HepG2 (cell line): ENCODE measurements around the gene GFER. TPM values are rescaled to one million over a fixed set of nuclear protein-coding genes. Genes with fewer than 3 reads are reported as not detected.

Experiments
- ATAC-seq: fragments of 200-7000 bp; cut with Tn5 transposase; 3 replicates; pipeline ENCODE4 v1.9.1; 2020; ENCODE audit warnings: mild to moderate bottlenecking, moderate library complexity
- BruUV-seq: library from RNA; stranded (reverse); fragments of 400-500 nt; replicated peaks from 2 replicates; lab custom pipeline; 2021; lab: Mats Ljungman, UMichigan
- CTCF ChIA-PET: fragments of 300-600 bp; formaldehyde crosslinking; extraction: SDS; loops from one replicate; lab custom pipeline; 2021; ENCODE audit warnings: low total read pairs, inconsistent platforms, low intra/inter-chr PET ratio; lab: Yijun Ruan, JAX
- POLR2A ChIA-PET: fragments of 350-600 bp; sonication (Branson Sonifier 250); formaldehyde crosslinking; loops from one replicate; lab custom pipeline; 2020; ENCODE audit warnings: antibody characterized with exemption, inconsistent platforms; lab: Yijun Ruan, JAX
- DNase-seq: peaks from one replicate; pipeline ENCODE4 v3.0.0-alpha.2; 2015; ENCODE audit warnings: low spot score
- FAIRE-seq: peaks from 3 replicates; lab custom pipeline; 2011; peaks lifted over from hg19 to GRCh38; lab: Jason Lieb, UNC
- H2AFZ ChIP-seq: one replicate; pipeline ENCODE4 v1.6.1; 2011; ENCODE audit warnings: low read length, inconsistent platforms
- H3K27ac ChIP-seq: fragments of 300-600 bp; 3 replicates; pipeline ENCODE4 v1.8.0; 2011; ENCODE audit warnings: mixed run types, mild to moderate bottlenecking, mixed read lengths, low read length, inconsistent platforms; ENCODE audit not compliant: insufficient read depth; ENCODE audit errors: extremely low read length
- H3K27me3 ChIP-seq, 2 experiments: fragments of 200-600 bp in 1 of 2; 2 replicates in 1 of 2; 3 replicates in 1 of 2; pipeline versions ENCODE4 v1.6.0 to v1.8.0; 2011; ENCODE audit warnings: low read length in 2 of 2, mild to moderate bottlenecking in 2 of 2, moderate library complexity in 2 of 2, inconsistent platforms in 1 of 2; ENCODE audit not compliant: insufficient read depth in 2 of 2, control insufficient read depth in 1 of 2
- H3K36me3 ChIP-seq, 2 experiments: fragments of 200-600 bp in 1 of 2; replicated peaks in 1 of 2; 2 replicates in 1 of 2; 3 replicates in 1 of 2; pipeline versions ENCODE4 v1.5.1 to v1.8.0; 2011; ENCODE audit warnings: low read length in 2 of 2, inconsistent platforms in 1 of 2; ENCODE audit not compliant: insufficient read depth in 2 of 2, control insufficient read depth in 1 of 2
- H3K4me1 ChIP-seq: 2 replicates; pipeline ENCODE4 v1.5.1; 2012; ENCODE audit warnings: low read length, inconsistent platforms; ENCODE audit not compliant: insufficient read depth
- H3K4me2 ChIP-seq: 2 replicates; pipeline ENCODE4 v1.6.0; 2011; ENCODE audit warnings: low read depth, low read length, inconsistent platforms
- H3K4me3 ChIP-seq, 3 experiments: fragments of 200-600 bp in 1 of 3; sonication (generic), shearing (Covaris generic) in 1 of 3; replicated peaks in 1 of 3; 2 replicates each; pipeline ENCODE4 v1.5.1; 2011 to 2016; ENCODE audit warnings: low read length in 3 of 3, inconsistent platforms in 2 of 3, low read depth in 2 of 3, mild to moderate bottlenecking in 2 of 3, control low read depth in 1 of 3, mixed read lengths in 1 of 3; ENCODE audit not compliant: insufficient read depth in 1 of 3
- H3K79me2 ChIP-seq: one replicate; pipeline ENCODE4 v1.6.1; 2011; ENCODE audit warnings: low read length, inconsistent platforms; ENCODE audit not compliant: insufficient read depth
- H3K9ac ChIP-seq: 2 replicates; pipeline ENCODE4 v1.6.0; 2011; ENCODE audit warnings: mild to moderate bottlenecking, low read depth, low read length, inconsistent platforms; ENCODE audit not compliant: insufficient read depth
- H3K9me3 ChIP-seq: 2 replicates; pipeline ENCODE4 v1.5.1; 2012; ENCODE audit warnings: mild to moderate bottlenecking, low read length
- H4K20me1 ChIP-seq: 2 replicates; pipeline ENCODE4 v1.6.0; 2011; ENCODE audit warnings: inconsistent platforms, mild to moderate bottlenecking, low read length, moderate library complexity; ENCODE audit not compliant: insufficient read depth
- AGO2 ChIP-seq: fragments of 200-400 bp; formaldehyde crosslinking; optimal IDR thresholded peaks from 2 replicates; pipeline ENCODE3; 2017; ENCODE audit warnings: mild to moderate bottlenecking, low read depth, low read length, moderate library complexity
- CAMTA2 ChIP-seq: sonication (generic); formaldehyde crosslinking; IDR thresholded peaks from 2 replicates; pipeline ENCODE4 v1.4.0; 2020; ENCODE audit warnings: mild to moderate bottlenecking, missing genetic modification reagents, borderline replicate concordance
- DPF2 ChIP-seq: sonication (generic); formaldehyde crosslinking; IDR thresholded peaks from 2 replicates; pipeline ENCODE4 v1.4.0; 2020; ENCODE audit warnings: mild to moderate bottlenecking, low read depth, missing genetic modification reagents, borderline replicate concordance
- HNF4A ChIP-seq: sonication (generic); formaldehyde crosslinking; IDR thresholded peaks from 2 replicates; pipeline ENCODE4 v1.4.0; 2020; ENCODE audit warnings: missing genetic modification reagents
- MED8 ChIP-seq: sonication (generic); formaldehyde crosslinking; IDR thresholded peaks from 2 replicates; pipeline ENCODE4 v1.8.1; 2023; ENCODE audit warnings: mild to moderate bottlenecking, missing genetic modification reagents; ENCODE audit not compliant: insufficient replicate concordance
- NR0B2 ChIP-seq: sonication (generic); formaldehyde crosslinking; IDR thresholded peaks from 2 replicates; pipeline ENCODE4 v1.4.0; 2020; ENCODE audit warnings: mild to moderate bottlenecking, missing genetic modification reagents
- RBFOX2 ChIP-seq: fragments of 200-400 bp; formaldehyde crosslinking; IDR thresholded peaks from 2 replicates; pipeline ENCODE4 v1.6.1; 2017; ENCODE audit warnings: low read depth, mild to moderate bottlenecking, low read length
- RBM22 ChIP-seq: fragments of 200-400 bp; formaldehyde crosslinking; optimal IDR thresholded peaks from 2 replicates; pipeline ENCODE3; 2017; ENCODE audit warnings: mild to moderate bottlenecking, low read length, moderate library complexity
- SAP130 ChIP-seq: IDR thresholded peaks from 2 replicates; pipeline ENCODE4 v1.6.1; 2016; ENCODE audit warnings: low read depth
- SOX6 ChIP-seq, 2 experiments: fragments of 450-650 bp in 1 of 2; sonication (generic) in 1 of 2; formaldehyde crosslinking in 1 of 2; IDR thresholded peaks; 2 replicates each; pipeline versions ENCODE4 v1.4.0 to v1.6.1; 2017 to 2020; ENCODE audit warnings: antibody characterized with exemption in 1 of 2, mild to moderate bottlenecking in 1 of 2, missing genetic modification reagents in 1 of 2
- TFDP1 ChIP-seq: IDR thresholded peaks from 2 replicates; pipeline ENCODE4 v1.6.1; 2016; ENCODE audit warnings: missing compliant biosample characterization, missing genetic modification reagents, borderline replicate concordance
- ZC3H4 ChIP-seq: sonication (generic); formaldehyde crosslinking; IDR thresholded peaks from 2 replicates; pipeline ENCODE4 v1.4.0; 2020; ENCODE audit warnings: missing genetic modification reagents, borderline replicate concordance
- ZNF232 ChIP-seq: sonication (generic); formaldehyde crosslinking; IDR thresholded peaks from 2 replicates; pipeline ENCODE4 v1.4.0; 2020; ENCODE audit warnings: missing genetic modification reagents, borderline replicate concordance
- ZNF569 ChIP-seq: sonication (generic); formaldehyde crosslinking; IDR thresholded peaks from 2 replicates; pipeline ENCODE4 v1.5.0; 2020; ENCODE audit warnings: mild to moderate bottlenecking, missing genetic modification reagents, moderate library complexity, borderline replicate concordance
- WGBS: methylation state at CpG from one replicate; pipeline ENCODE4 v1.1.6; 2017; ENCODE audit warnings: low lambda C conversion rate; 5-methylcytosine and 5-hydroxymethylcytosine counted together
- in situ Hi-C: cut with HindIII; loops from 2 replicates; pipeline ENCODE4 v1.10.0; 2017; ENCODE audit warnings: low pct_unique_long_range_greater_than_20kb; ENCODE audit not compliant: extremely low pct_ligation_motif_present
- intact Hi-C: fragments of 100-400 bp; cut with micrococcal nuclease; formaldehyde crosslinking; loops from one replicate; pipeline ENCODE4 v1.10.0; 2022; ENCODE audit not compliant: unreplicated experiment
- polyA plus RNA-seq, 8 experiments: library from polyadenylated mRNA; depleted of rRNA in 3 of 8; stranded (reverse) in 7 of 8; unstranded in 1 of 8; fragments of >200 nt; fragmentation: Illumina TruSeq in 4 of 8; extraction: Trizol in 4 of 8; gene quantifications; 2 replicates each; pipeline versions ENCODE4 v1.2.1 to v1.2.3, GENCODE V29; 2011 to 2016; ENCODE audit warnings: low read depth in 4 of 8, missing spikeins in 1 of 8, mixed read lengths in 1 of 8; ENCODE audit not compliant: insufficient read depth in 1 of 8
- total RNA-seq, 5 experiments: library from RNA; depleted of rRNA; stranded (reverse); fragments of >200 nt; fragmentation: Illumina TruSeq; extraction: Trizol; gene quantifications; 2 replicates each; pipeline ENCODE4 v1.2.3, GENCODE V29; 2016; ENCODE audit warnings: low read depth in 1 of 5

The GFER gene
- total and polyA plus RNA-seq, 2 of the 13 experiments (the other 11 are each of a cell fraction or from before 2014, with no cell fraction given), result 28.6 to 71.7 TPM

- POLR2A ChIA-PET, result interaction anchor here (1.0 to 2.7 kb wide), 2 partner anchors 23 to 168 kb away, joined by 3 to 8 read pairs; partner anchors contain the start of genes RPS2 and TRAF7
- intact Hi-C loops, result no loop called here
Measured at GRCh38 chr16:1987198-1987597, 3.2 kb downstream of the GFER start.

GRCh38 chr16:1989209-1990100 is 5.5 kb downstream of the GFER start, which contains the start of gene SYNGR3:
Gene SYNGR3 (plus strand): TSS chr16:1989970. CDS start chr16:1990103, 133 bp downstream.
- no peak within 1 kb of the TSS for H2AFZ ChIP-seq
- in situ Hi-C loops (no loop called here), intact Hi-C loops (no loop called here)
- peak within 1 kb of the TSS; percentile 95 for H3K4me2 ChIP-seq
- ChIA-PET POLR2A (interaction anchor here (0.8 to 2.0 kb wide), 5 partner anchors 14 to 166 kb away, joined by 3 to 13 read pairs (median 5); partner anchors contain the start of genes RPS2 and TRAF7), CTCF (interaction anchor here (0.6 kb wide), 1 partner anchor 14 kb away, joined by 3 read pairs; no protein-coding TSS in a partner anchor)
- H3K9me3 ChIP-seq, result no peaks in the 10 kb centered on the region
- peak; percentile 4 for ATAC-seq
- WGBS, result no CpG with 5 or more reads among the region's 67 CpGs
- no peak for FAIRE-seq
- BruUV-seq, result no TSS peak
- peak within 1 kb of the TSS; percentile 60 to 82 (median 77) for H3K4me3 ChIP-seq
- H3K4me1 ChIP-seq, result peaks cover 70% of the 10 kb centered on the region
- no peaks in the 10 kb centered on the region for H4K20me1 ChIP-seq
- peaks cover 0 to 8% of the 10 kb centered on the region in 2 experiments; a peak in 2 of 5 replicates for H3K27me3 ChIP-seq
- peaks cover 13% of the 10 kb centered on the region for H3K79me2 ChIP-seq
- peaks cover 12 to 15% of the 10 kb centered on the region in 2 experiments; a peak in 4 of 5 replicates for H3K36me3 ChIP-seq
- no peak for DNase-seq
- H3K27ac ChIP-seq, result no peak within 1 kb of the TSS
- peak within 1 kb of the TSS; percentile 60 for H3K9ac ChIP-seq
- TF ChIP-seq TFDP1 (CRISPR knock-in tag) (no peak), ZC3H4 (CRISPR knock-in tag) (no peak), SAP130 (0 out of 2 replicates have a peak, but pooled peaks have one; percentile 14), HNF4A (CRISPR knock-in tag) (no peak), CAMTA2 (no peak), ZNF232 (CRISPR knock-in tag) (no peak), SOX6 (IDR thresholded peaks at IDR 0.05) (no peak), SOX6 (CRISPR knock-in tag; IDR thresholded peaks at IDR 0.05) (no peak), DPF2 (no peak)

More at GRCh38 chr16:1987198-1987597, 3.2 kb downstream of the GFER start:
- Histone ChIP-seq H3K79me2 (peaks cover 13% of the 10 kb centered on the region), H3K27me3 (peaks cover 0 to 8% of the 10 kb centered on the region in 2 experiments; a peak in 2 of 5 replicates), H3K9ac (no peak overlapping the region), H3K27ac (no peak overlapping the region), H3K9me3 (no peaks in the 10 kb centered on the region), H3K4me1 (peaks cover 67% of the 10 kb centered on the region), H3K4me2 (no peak overlapping the region), H4K20me1 (no peaks in the 10 kb centered on the region), H3K36me3 (peaks cover 12 to 15% of the 10 kb centered on the region in 2 experiments; a peak in 4 of 5 replicates), H3K4me3 (no peak overlapping the region), H2AFZ (no peak overlapping the region)
- FAIRE-seq (no peak), DNase-seq (no peak), ATAC-seq (no peak)
- peak; percentile 82 for TF ChIP-seq AGO2
- TF ChIP-seq NR0B2 (CRISPR knock-in tag), result no peak
- peak; percentile 54 for TF ChIP-seq RBM22
- TF ChIP-seq ZNF569, result no peak
- peak; percentile 47; the same call in 1 of the 2 replicates for TF ChIP-seq RBFOX2
- no peak for TF ChIP-seq MED8 (CRISPR knock-in tag)
- in situ Hi-C loops, result no loop called here
- 93% methylated on average over 5 of the region's 10 CpGs for WGBS
- CTCF ChIA-PET, result no interaction called here
- no TSS peak for BruUV-seq
